Dendritic cell treated with granulocyte-macrophage colony-stimulating factor and Interleukin-4, amounts not matched to agents 40 ng/mL and 50 ng/mL, for 4 days (primary cell): ENCODE measurements around the gene OR13J1.

Experiments used
- H3K27ac Mint-ChIP-seq: one replicate; pipeline ENCODE4 v1.8.0; 2022; ENCODE audit warnings: mild to moderate bottlenecking, mixed read lengths
- H3K27me3 Mint-ChIP-seq: one replicate; pipeline ENCODE4 v1.8.0; 2022; ENCODE audit warnings: mild to moderate bottlenecking, mixed read lengths
- H3K36me3 Mint-ChIP-seq: one replicate; pipeline ENCODE4 v1.8.0; 2022; ENCODE audit warnings: low read depth, mixed read lengths
- H3K4me1 Mint-ChIP-seq: one replicate; pipeline ENCODE4 v1.8.0; 2022; ENCODE audit warnings: low read depth, mixed read lengths
- H3K4me3 Mint-ChIP-seq: one replicate; pipeline ENCODE4 v1.8.0; 2022; ENCODE audit warnings: mild to moderate bottlenecking, moderate library complexity, mixed read lengths
- H3K9me3 Mint-ChIP-seq: one replicate; pipeline ENCODE4 v1.8.0; 2022; ENCODE audit warnings: mixed read lengths
- intact Hi-C: fragments of 100-400 bp; cut with micrococcal nuclease; formaldehyde crosslinking; loops from one replicate; pipeline ENCODE4 v1.15.0; 2022

Gene OR13J1

DNA sequence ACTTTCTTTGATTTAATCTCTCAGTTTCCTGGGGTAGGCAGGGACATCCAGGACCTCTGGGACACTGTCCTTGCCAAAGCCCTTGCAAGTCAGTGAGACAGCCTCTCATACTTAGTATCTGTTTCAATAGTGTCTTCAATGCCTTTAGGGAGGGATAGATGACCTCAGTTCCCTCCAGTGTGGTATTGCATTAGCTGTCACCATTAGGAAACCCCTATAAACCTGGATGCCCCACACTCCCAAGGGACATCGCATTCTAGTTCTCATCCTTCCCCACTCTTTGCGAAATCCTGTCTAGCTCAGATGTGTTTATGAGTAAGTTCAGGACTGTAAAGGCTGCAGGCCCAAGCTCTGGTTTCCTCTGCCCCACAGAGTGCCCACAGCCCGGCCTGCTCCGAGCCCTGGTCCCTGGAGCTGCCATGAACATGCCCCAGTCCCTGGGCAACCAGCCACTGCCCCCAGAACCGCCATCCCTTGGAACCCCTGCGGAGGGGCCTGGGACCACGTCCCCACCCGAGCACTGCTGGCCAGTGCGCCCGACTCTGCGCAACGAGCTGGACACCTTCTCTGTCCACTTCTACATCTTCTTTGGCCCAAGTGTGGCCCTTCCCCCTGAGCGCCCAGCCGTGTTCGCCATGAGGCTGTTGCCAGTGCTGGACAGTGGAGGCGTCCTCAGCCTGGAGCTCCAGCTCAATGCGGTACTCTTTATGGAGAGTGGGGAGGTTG lies 28.0 kb downstream of the OR13J1 start:
- Mint-ChIP-seq H3K9me3 (peaks cover 12% of the 10 kb centered on the region), H3K4me1 (peaks cover 91% of the 10 kb centered on the region), H3K4me3 (no peak overlapping the region)

DNA sequence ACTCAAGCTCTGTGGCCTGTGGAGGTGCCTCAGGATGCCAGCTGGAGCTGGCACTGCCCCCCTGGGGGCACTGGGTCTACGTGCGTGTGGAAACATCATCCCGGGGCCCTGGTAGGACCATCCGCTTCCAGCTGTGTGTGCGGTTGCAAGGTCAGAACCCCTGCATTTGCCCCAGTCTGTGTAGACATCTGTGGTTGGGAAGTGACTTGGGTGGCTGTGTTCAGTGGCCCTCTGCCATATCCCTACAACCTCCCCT lies 28.6 kb downstream of the OR13J1 start:
- Mint-ChIP-seq H3K4me3 (no peak overlapping the region), H3K27ac (no peak overlapping the region), H3K27me3 (peaks cover 83% of the 10 kb centered on the region), H3K4me1 (peaks cover 90% of the 10 kb centered on the region), H3K36me3 (peaks cover 8% of the 10 kb centered on the region), H3K9me3 (peaks cover 12% of the 10 kb centered on the region)
- intact Hi-C loops, result no loop called here

More for the DNA sequence above, 28.0 kb downstream of the OR13J1 start:
- Mint-ChIP-seq H3K27ac (no peak overlapping the region), H3K27me3 (peaks cover 83% of the 10 kb centered on the region), H3K36me3 (peaks cover 8% of the 10 kb centered on the region)
- intact Hi-C loops, result no loop called here

DNA sequence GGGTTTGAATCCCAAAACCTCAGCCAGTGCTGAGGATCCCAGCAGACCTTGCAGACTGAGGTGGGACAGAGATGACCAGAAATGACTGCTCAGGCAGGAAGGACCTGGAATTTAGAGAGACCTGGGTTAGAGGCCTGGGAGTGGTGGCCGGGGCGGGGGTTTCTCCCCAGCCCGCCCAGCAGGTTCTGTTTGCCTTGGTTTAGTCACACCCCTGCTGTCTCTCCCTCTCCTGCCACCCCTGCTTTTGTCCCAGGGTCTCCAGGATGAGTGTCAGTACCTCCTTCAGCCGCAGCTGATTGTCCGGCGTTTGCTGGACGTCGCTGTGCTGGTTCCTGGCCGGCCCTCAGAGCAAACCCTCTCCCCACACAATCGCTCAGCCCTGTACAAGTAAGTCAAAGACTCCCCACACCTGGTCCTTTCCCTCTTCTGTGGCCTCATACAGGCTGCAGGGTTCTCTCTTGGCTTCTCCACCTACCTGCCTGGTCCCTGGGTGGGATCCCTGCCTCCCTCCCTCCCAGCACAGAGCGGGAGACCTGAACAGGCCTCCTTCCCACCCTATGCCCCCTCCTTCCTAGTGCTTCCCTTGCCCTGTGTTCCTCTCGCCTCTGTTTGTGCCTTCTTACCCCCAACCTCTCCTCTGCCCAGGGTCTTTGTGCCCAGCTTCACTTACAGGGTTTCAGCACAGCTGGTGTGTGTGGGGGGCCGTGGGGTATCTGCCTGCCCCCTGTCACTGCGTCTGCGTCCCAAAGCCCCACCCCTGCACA lies 29.1 kb downstream of the OR13J1 start:
- Mint-ChIP-seq H3K36me3 (peaks cover 8% of the 10 kb centered on the region), H3K4me3 (no peak overlapping the region), H3K27me3 (peaks cover 83% of the 10 kb centered on the region), H3K4me1 (peaks cover 92% of the 10 kb centered on the region), H3K27ac (no peak overlapping the region), H3K9me3 (peaks cover 12% of the 10 kb centered on the region)
- intact Hi-C loops, result no loop called here

DNA sequence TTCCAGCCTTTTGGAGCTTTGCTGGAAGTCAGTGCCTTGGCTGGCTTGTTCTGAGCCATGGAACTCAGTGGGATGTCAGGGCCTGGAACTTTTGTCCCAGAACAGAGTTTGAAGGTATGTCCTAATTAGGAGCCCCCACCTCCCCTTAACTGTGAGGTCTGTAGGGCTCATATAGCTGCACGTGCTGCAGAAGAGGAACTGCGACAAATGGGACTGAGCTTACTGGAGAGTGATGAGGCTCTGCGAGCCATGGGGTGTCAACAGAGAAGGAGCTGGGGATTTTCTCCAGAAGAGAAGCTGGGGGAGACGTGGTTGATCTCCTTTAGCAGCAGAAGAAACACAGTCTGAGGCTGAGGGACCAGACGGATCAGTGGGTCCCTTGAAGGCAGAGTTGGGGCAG lies 30.3 kb downstream of the OR13J1 start:
- peaks cover 87% of the 10 kb centered on the region for H3K27me3 Mint-ChIP-seq
- H3K9me3 Mint-ChIP-seq, result peaks cover 12% of the 10 kb centered on the region
- peaks cover 95% of the 10 kb centered on the region for H3K4me1 Mint-ChIP-seq
- intact Hi-C loops, result loop anchor here (5.0 kb wide), 1 partner anchor 37 kb away; no protein-coding TSS in a partner anchor
- H3K27ac Mint-ChIP-seq, result peak overlapping the region; percentile 25
- H3K36me3 Mint-ChIP-seq, result peaks cover 8% of the 10 kb centered on the region
- no peak overlapping the region for H3K4me3 Mint-ChIP-seq

GRCh38 chr9:35836595-35836994 lies 33.6 kb downstream of the OR13J1 start:
- no peak overlapping the region for H3K4me3 Mint-ChIP-seq
- H3K27ac Mint-ChIP-seq, result no peak overlapping the region
- peaks cover 8% of the 10 kb centered on the region for H3K36me3 Mint-ChIP-seq
- H3K27me3 Mint-ChIP-seq, result peaks cover 86% of the 10 kb centered on the region
- H3K9me3 Mint-ChIP-seq, result peaks cover 12% of the 10 kb centered on the region
- H3K4me1 Mint-ChIP-seq, result peaks cover 94% of the 10 kb centered on the region
- intact Hi-C loops, result loop anchor here (5.0 kb wide), 1 partner anchor 41 kb away; no protein-coding TSS in a partner anchor

GRCh38 chr9:35835766-35836165 lies 34.4 kb downstream of the OR13J1 start:
- Mint-ChIP-seq H3K27me3 (peaks cover 82% of the 10 kb centered on the region), H3K4me1 (peaks cover 94% of the 10 kb centered on the region), H3K36me3 (peaks cover 8% of the 10 kb centered on the region), H3K27ac (no peak overlapping the region), H3K9me3 (peaks cover 12% of the 10 kb centered on the region), H3K4me3 (no peak overlapping the region)
- intact Hi-C loops, result loop anchor here (5.0 kb wide), 1 partner anchor 42 kb away; no protein-coding TSS in a partner anchor

DNA sequence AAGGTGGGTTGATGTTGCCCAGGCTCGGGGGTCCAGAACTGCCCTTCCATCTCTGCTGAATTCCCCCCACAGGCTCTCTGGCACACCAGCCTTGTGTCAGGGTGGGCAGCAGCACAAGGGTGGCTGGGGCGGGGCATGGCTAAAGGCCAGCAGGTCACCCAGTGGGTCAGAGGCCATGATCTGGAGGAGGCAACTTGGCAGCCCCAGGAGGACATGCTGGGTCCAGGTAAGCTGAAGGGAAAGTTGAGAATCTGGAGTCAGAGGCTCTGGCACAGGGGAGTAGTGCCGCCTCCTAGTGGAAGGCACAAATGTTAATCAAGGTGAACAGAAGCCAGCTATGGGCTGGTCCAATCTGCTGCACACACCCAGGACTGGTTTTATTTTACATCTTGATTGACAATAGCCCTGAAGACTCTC lies 35.0 kb downstream of the OR13J1 start:
- H3K4me3 Mint-ChIP-seq, result no peak overlapping the region
- peaks cover 7% of the 10 kb centered on the region for H3K9me3 Mint-ChIP-seq
- peaks cover 5% of the 10 kb centered on the region for H3K36me3 Mint-ChIP-seq
- intact Hi-C loops, result loop anchor here (5.0 kb wide), 1 partner anchor 42 kb away; no protein-coding TSS in a partner anchor
- no peak overlapping the region for H3K27ac Mint-ChIP-seq
- H3K4me1 Mint-ChIP-seq, result peaks cover 94% of the 10 kb centered on the region
- H3K27me3 Mint-ChIP-seq, result peaks cover 79% of the 10 kb centered on the region

DNA sequence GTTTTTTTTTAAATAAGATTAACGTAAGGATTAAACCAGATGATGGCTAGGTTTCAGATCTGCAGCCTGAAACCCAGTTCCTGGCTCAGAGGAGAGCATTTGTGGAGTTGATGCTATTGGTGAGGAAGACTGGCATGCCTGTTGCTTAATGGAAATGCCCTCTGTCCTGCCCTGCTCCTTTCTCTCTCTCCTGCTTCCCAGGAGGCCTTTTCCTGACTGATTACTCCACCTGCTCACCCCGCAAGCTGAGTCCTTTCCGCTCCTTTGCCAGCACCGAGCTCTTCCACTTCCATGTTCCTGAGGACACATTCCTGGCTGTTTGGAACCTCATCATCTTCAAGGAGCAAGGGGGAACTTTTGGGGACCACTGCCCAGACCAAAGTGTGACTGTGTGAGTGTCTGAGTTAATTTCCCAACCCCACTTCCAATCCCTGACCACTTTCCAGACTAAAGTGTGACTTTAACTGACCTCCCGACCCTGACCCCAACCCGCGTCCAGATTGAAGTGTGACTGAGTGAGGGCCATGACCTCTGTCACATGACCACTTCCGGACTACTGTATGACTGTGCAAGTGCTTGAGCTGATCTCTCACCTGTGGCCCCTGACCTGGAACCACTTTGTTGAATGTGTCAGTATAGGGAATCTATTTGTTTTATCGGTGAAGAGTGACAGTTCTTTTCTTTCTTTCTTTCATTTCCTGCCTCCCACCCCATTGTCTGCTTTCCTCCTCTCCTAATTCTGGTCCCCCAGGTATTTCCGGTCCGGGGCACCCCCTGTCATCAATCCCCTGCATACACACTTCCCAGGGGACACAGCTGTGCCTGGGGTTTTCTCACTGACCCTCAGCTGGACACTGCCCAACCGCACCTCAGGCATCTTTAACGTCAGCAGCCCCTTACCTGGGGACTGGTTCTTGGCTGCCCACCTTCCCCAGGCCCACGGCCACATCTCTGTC lies 35.7 kb downstream of the OR13J1 start:
- Mint-ChIP-seq H3K27me3 (peaks cover 77% of the 10 kb centered on the region), H3K9me3 (peaks cover under 1% of the 10 kb centered on the region), H3K36me3 (no peaks in the 10 kb centered on the region), H3K4me1 (peaks cover 95% of the 10 kb centered on the region), H3K27ac (peak overlapping the region; percentile 13), H3K4me3 (no peak overlapping the region)
- intact Hi-C loops, result loop anchor here (5.0 kb wide), 1 partner anchor 43 kb away; no protein-coding TSS in a partner anchor

DNA sequence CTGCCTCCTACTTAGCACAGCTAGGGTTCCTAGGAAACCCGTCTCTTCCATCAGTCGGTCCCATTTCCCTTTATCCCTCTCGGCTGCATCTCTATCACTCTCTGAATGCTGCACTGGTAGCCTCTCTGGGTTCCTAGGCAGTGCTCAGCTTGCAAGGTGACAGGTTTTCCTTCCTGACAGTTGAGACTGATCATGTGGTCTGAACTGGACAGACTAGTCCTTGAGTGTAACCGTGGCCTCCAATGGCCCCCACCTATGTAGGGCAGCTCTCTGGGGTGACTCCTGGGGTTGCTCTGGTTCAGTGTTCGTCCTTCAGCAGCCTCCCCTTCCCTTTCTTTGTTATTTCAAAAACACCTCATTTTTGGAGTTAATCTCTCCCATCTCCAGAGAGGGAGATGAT lies 37.4 kb downstream of the OR13J1 start:
- no peak overlapping the region for H3K27ac Mint-ChIP-seq
- peaks cover 7% of the 10 kb centered on the region for H3K36me3 Mint-ChIP-seq
- H3K4me3 Mint-ChIP-seq, result no peak overlapping the region
- H3K4me1 Mint-ChIP-seq, result peaks cover 91% of the 10 kb centered on the region
- intact Hi-C loops, result no loop called here
- H3K27me3 Mint-ChIP-seq, result peaks cover 70% of the 10 kb centered on the region
- no peaks in the 10 kb centered on the region for H3K9me3 Mint-ChIP-seq

DNA sequence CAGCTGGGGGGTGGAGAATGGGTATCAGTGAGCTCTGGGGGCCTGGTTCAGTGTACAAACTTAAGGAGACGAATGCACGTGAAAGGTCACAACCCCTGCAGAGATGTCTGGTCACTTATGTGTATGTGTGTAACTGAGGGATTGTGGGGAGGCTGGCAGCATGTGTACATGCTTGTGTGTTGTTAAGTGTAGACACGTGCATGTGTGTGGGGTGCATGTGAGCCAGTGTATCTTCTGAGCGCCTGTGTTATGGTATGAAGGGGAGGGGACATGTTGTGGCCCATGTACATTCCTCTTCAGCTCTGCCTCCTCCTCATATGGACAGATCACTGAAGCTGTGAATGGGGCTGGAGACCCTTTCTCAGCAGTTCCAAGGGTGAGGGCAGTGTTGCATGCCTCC lies 39.2 kb downstream of the OR13J1 start:
- Mint-ChIP-seq H3K36me3 (peaks cover 7% of the 10 kb centered on the region), H3K9me3 (no peaks in the 10 kb centered on the region), H3K4me1 (peaks cover 81% of the 10 kb centered on the region), H3K4me3 (no peak overlapping the region), H3K27me3 (peaks cover 66% of the 10 kb centered on the region), H3K27ac (no peak overlapping the region)
- intact Hi-C loops, result no loop called here

GRCh38 chr9:35829764-35830096 lies 40.5 kb downstream of the OR13J1 start:
- peak overlapping the region; percentile 67 for H3K27ac Mint-ChIP-seq

GRCh38 chr9:35829084-35829763 lies 41.0 kb downstream of the OR13J1 start, which contains the start of gene TMEM8B:
TSS of gene TMEM8B (plus strand) at chr9:35829228. CDS start at chr9:35829448, 220 bp downstream.
- H3K36me3 Mint-ChIP-seq, result peaks cover 7% of the 10 kb centered on the region
- peaks cover 73% of the 10 kb centered on the region for H3K4me1 Mint-ChIP-seq
- no peaks in the 10 kb centered on the region for H3K9me3 Mint-ChIP-seq
- peak within 1 kb of the TSS; percentile 87 for H3K4me3 Mint-ChIP-seq
- intact Hi-C loops, result loop anchor here (2.0 kb wide), 1 partner anchor 16 kb away; no protein-coding TSS in a partner anchor
- H3K27ac Mint-ChIP-seq, result peak within 1 kb of the TSS; percentile 67
- peaks cover 54% of the 10 kb centered on the region for H3K27me3 Mint-ChIP-seq

More at GRCh38 chr9:35829764-35830096, 40.5 kb downstream of the OR13J1 start:
- intact Hi-C loops, result loop anchor here (2.0 kb wide), 1 partner anchor 15 kb away; no protein-coding TSS in a partner anchor
- peaks cover 78% of the 10 kb centered on the region for H3K4me1 Mint-ChIP-seq
- no peaks in the 10 kb centered on the region for H3K9me3 Mint-ChIP-seq
- H3K27me3 Mint-ChIP-seq, result peaks cover 59% of the 10 kb centered on the region
- H3K4me3 Mint-ChIP-seq, result peak overlapping the region; percentile 78
- peaks cover 7% of the 10 kb centered on the region for H3K36me3 Mint-ChIP-seq

GRCh38 chr9:35828716-35829083 lies 41.5 kb downstream of the OR13J1 start, which contains the start of gene FAM221B:
TSS of gene FAM221B (minus strand) at chr9:35828732. CDS start at chr9:35826161, 2,571 bp downstream.
- Mint-ChIP-seq H3K36me3 (peaks cover 7% of the 10 kb centered on the region), H3K4me3 (peak within 1 kb of the TSS; percentile 87), H3K9me3 (no peaks in the 10 kb centered on the region), H3K27ac (peak within 1 kb of the TSS; percentile 67), H3K4me1 (peaks cover 69% of the 10 kb centered on the region), H3K27me3 (peaks cover 54% of the 10 kb centered on the region)
- intact Hi-C loops, result loop anchor here (2.0 kb wide), 1 partner anchor 16 kb away; no protein-coding TSS in a partner anchor
